Testis (tissue), 5 donors: ENCODE data around the gene PLAC8L1. TPM values are rescaled to one million over a fixed set of nuclear protein-coding genes. Genes with fewer than 3 reads are reported as not detected.
A peak's percentile ranks its signal among the peaks of the same experiment; 100 is the strongest.

ENCODE experiments used
- DNase-seq: peaks from one replicate; pipeline ENCODE4 v3.0.0-alpha.2; 2019
- H3K27ac ChIP-seq, 2 donors: fragments of 200-600 bp; sonication (generic); one replicate each; pipeline ENCODE4 v1.5.1; 2019
- H3K27me3 ChIP-seq: fragments of 200-600 bp; sonication (generic); one replicate; pipeline ENCODE4 v1.5.1; 2019
- H3K36me3 ChIP-seq: fragments of 200-600 bp; sonication (generic); one replicate; pipeline ENCODE4 v1.5.1; 2017; ENCODE audit warnings: low read depth; ENCODE audit errors: missing control alignments
- H3K4me1 ChIP-seq: fragments of 200-600 bp; sonication (generic); one replicate; pipeline ENCODE4 v1.5.1; 2019
- H3K4me3 ChIP-seq, 2 donors: fragments of 200-600 bp; sonication (generic); one replicate each; pipeline ENCODE4 v1.5.1; 2017 to 2019
- H3K9me3 ChIP-seq: fragments of 200-600 bp; sonication (generic); one replicate; pipeline ENCODE4 v1.5.1; 2017
- POLR2A ChIP-seq: fragments of 450-650 bp; IDR thresholded peaks from one replicate; pipeline ENCODE4 v1.6.1; 2017; ENCODE audit warnings: antibody characterized with exemption, mild to moderate bottlenecking, moderate library complexity
- WGBS, 2 donors: methylation state at CpG; one replicate each; pipeline ENCODE4 v1.1.5; 2018; 5-methylcytosine and 5-hydroxymethylcytosine counted together
- intact Hi-C: fragments of 100-400 bp; cut with DNase I; formaldehyde crosslinking; loops from one replicate; pipeline ENCODE4 v1.15.1; 2023; ENCODE audit warnings: low total_unique reads
- long read RNA-seq, 2 donors: transcript quantifications; one replicate each; lab custom pipeline, GENCODE V29; 2026
- polyA plus RNA-seq: library from polyadenylated mRNA; stranded (reverse); fragments of 350-450 nt; fragmentation: Illumina TruSeq; extraction: RNeasy Lipid Tissue Mini Kit (QIAGEN cat#74804); gene quantifications from one replicate; pipeline ENCODE4 v1.2.3, GENCODE V29; 2014; ENCODE audit warnings: low read depth, low replicate concordance; ENCODE audit not compliant: insufficient read depth
- total RNA-seq, 2 donors: library from RNA; depleted of rRNA; stranded (reverse); fragments of >200 nt; gene quantifications; one replicate each; pipeline ENCODE4 v1.2.3, GENCODE V29; 2016
- TF ChIP-seq, protein P1 (sequence below), 3 experiments: fragments of 450-650 bp in 2 of 3; fragments of 200-600 bp in 1 of 3; sonication (generic) in 1 of 3; IDR thresholded peaks; one replicate each; pipeline ENCODE4 v1.5.1; 2016 to 2019; ENCODE audit warnings: antibody characterized with exemption in 3 of 3, mild to moderate bottlenecking in 2 of 3, moderate library complexity in 1 of 3

PLAC8L1 gene, protein sequence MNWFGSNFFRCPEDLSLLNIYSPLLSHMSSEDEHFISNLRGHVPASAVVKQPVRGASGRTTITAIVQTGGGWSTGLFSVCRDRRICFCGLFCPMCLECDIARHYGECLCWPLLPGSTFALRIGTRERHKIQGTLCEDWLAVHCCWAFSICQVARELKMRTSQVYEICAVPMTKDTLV
- total RNA-seq (1 to 10 TPM; 4.4 to 7.8 TPM), polyA plus RNA-seq (27.7 TPM)
- long read RNA-seq, donor 1: 0 reads
- long read RNA-seq, donor 2: 0 reads

DNA sequence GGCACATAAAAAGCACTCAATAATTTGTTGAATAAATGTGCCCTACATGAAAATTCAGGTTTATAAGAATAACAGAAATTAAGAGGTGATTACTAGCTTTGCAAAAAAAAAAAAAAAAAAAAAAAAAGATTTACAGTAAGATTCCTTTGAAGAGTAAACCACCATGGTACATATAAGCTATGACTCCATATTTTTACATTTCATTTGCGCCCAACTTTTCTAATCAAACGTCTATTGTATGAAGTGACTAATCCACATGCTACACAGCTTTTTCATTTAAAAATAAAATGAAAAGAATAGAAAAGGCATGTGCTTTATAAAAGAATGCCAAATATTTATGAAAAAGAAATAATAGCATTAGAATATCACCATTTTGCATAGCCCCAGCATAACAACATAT lies at the start of gene PLAC8L1:
Gene PLAC8L1, minus strand, starts transcription at position 101 of the 400 bp plus-strand sequence. CDS start 1,266 bp downstream, outside the sequence.
- H3K9me3 ChIP-seq: no peaks in the 10 kb centered on the region

DNA sequence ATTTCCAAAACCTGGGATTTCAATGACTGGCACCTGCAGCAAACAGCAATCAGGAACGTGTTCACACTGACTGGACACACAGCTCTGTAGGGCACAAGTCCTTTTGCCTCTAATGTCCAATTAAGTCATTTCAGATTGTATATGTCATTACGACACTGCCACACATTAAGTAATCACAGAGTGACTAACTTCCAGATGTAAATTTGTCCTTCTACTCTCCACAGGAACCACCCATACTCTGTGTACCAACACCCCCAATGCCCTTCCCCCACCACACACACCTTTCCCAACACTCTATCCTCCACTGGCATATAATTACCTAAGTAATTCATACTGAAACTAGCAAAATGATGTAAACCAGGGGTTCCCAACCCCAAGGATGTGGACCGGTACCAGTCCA lies 46.6 kb upstream of the PLAC8L1 start:
- TF ChIP-seq, protein P1, sequence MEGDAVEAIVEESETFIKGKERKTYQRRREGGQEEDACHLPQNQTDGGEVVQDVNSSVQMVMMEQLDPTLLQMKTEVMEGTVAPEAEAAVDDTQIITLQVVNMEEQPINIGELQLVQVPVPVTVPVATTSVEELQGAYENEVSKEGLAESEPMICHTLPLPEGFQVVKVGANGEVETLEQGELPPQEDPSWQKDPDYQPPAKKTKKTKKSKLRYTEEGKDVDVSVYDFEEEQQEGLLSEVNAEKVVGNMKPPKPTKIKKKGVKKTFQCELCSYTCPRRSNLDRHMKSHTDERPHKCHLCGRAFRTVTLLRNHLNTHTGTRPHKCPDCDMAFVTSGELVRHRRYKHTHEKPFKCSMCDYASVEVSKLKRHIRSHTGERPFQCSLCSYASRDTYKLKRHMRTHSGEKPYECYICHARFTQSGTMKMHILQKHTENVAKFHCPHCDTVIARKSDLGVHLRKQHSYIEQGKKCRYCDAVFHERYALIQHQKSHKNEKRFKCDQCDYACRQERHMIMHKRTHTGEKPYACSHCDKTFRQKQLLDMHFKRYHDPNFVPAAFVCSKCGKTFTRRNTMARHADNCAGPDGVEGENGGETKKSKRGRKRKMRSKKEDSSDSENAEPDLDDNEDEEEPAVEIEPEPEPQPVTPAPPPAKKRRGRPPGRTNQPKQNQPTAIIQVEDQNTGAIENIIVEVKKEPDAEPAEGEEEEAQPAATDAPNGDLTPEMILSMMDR (IDR thresholded peaks at IDR 0.05): no peak
- no peak for TF ChIP-seq POLR2A
- no peaks in the 10 kb centered on the region for H3K36me3 ChIP-seq
- WGBS, 2 donors: 59 to 73% methylated on average over 3 of the region's 3 CpGs
- H3K4me1 ChIP-seq: no peaks in the 10 kb centered on the region
- DNase-seq: no peak
- no peak overlapping the region for H3K4me3 ChIP-seq
- intact Hi-C loops: no loop called here
- no peaks in the 10 kb centered on the region for H3K9me3 ChIP-seq
- H3K27me3 ChIP-seq: no peaks in the 10 kb centered on the region
- no peak overlapping the region for H3K27ac ChIP-seq

More for the DNA sequence above, at the start of gene PLAC8L1:
- WGBS, 2 donors: 95 to 96% methylated on average over 2 of the region's 2 CpGs
- Histone ChIP-seq H3K4me3 (no peak within 1 kb of the TSS), H3K36me3 (no peaks in the 10 kb centered on the region), H3K4me1 (no peaks in the 10 kb centered on the region), H3K27me3 (no peaks in the 10 kb centered on the region), H3K27ac (no peak within 1 kb of the TSS)
- intact Hi-C loops: no loop called here
- DNase-seq: no peak
- TF ChIP-seq POLR2A: no peak
- TF ChIP-seq, protein P1 (IDR thresholded peaks at IDR 0.05): no peak

DNA sequence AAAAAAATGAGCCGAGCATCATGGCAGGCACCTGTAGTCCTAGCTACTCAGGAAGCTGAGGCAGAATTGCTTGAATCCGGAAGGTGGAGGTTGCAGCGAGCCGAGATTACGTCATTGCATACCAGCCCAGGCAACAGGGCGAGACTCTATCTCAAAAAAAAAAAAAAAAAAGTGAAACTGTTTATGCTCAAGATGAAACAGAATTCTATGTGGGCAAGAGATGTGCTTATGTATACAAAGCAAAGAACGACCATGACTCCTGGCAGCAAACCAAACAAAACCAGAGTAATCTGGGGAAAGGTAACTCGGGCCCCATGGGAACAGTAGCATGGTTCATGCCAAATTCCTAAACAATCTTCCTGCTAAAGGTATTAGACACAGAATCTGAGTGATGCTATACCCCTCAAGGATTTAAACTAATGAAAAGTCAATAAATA lies 32.6 kb upstream of the PLAC8L1 start:
- no peaks in the 10 kb centered on the region for H3K4me1 ChIP-seq
- H3K27me3 ChIP-seq: no peaks in the 10 kb centered on the region
- no peak for TF ChIP-seq POLR2A
- TF ChIP-seq, protein P1 (IDR thresholded peaks at IDR 0.05): no peak
- 88 to 89% methylated on average over 8 of the region's 8 CpGs for WGBS, 2 donors
- no peak overlapping the region for H3K27ac ChIP-seq
- H3K36me3 ChIP-seq: no peaks in the 10 kb centered on the region
- intact Hi-C loops: no loop called here
- no peak for DNase-seq
- no peak overlapping the region for H3K4me3 ChIP-seq
- H3K9me3 ChIP-seq: no peaks in the 10 kb centered on the region

DNA sequence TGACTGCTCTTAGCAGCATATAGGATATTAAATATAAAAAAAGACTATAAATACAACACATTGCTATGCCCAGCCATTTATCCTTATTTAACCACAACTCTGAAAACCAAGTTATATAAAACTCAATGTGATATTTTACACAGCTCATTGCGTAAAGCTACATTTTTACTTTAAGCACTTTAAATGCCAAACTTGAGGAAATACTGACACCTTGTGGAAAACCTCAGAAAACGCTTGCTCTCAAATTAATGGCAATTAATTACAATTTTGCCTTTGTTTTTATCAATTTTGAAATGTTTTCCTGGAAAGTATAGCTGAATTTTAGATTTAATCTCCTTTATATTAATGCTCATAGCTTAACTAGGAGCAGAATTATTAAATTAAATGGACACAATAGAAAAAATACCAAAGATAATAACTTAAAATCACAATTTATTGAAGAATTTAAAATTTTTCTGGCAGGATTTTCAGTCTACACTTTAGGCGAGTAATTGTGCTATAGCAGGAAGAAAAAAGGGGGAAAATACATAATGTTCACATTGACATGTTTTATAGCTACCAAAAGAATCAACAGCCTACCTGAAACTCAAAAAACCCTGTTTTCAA lies 25.2 kb upstream of the PLAC8L1 start:
- intact Hi-C loops: no loop called here
- 66 to 72% methylated on average over 3 of the region's 3 CpGs for WGBS, 2 donors
- Histone ChIP-seq H3K4me1 (no peaks in the 10 kb centered on the region), H3K9me3 (no peaks in the 10 kb centered on the region), H3K36me3 (no peaks in the 10 kb centered on the region), H3K27me3 (no peaks in the 10 kb centered on the region), H3K4me3 (no peak overlapping the region), H3K27ac (no peak overlapping the region)
- TF ChIP-seq, protein P1 (IDR thresholded peaks at IDR 0.05): peak; percentile 17 to 53 (median 34)
- no peak for TF ChIP-seq POLR2A
- no peak for DNase-seq
